RPMI7951 (cell line): ENCODE data around the gene SLC25A31. TPM values are rescaled to one million over a fixed set of nuclear protein-coding genes. Genes with fewer than 3 reads are reported as not detected.

Source experiments
- DNase-seq: peaks from one replicate; pipeline ENCODE4 v3.0.0-alpha.2; 2012; ENCODE audit warnings: low read depth
- total RNA-seq: library from RNA; depleted of rRNA; stranded (reverse); fragments of >200 nt; shearing (Covaris generic); gene quantifications from 2 replicates; pipeline ENCODE4 v1.2.3, GENCODE V29; 2014; rRNA removed

Gene SLC25A31
- total RNA-seq, 1 experiment from 2014 or later: not detected

GRCh38 chr4:127777487-127777886 is 47.3 kb downstream of the SLC25A31 start:
- no peak for DNase-seq

- DNase-seq: no peak
Measured at GRCh38 chr4:127778102-127778501, 47.9 kb downstream of the SLC25A31 start.

GRCh38 chr4:127780598-127780997 is 50.4 kb downstream of the SLC25A31 start:
- DNase-seq: no peak

- peak; percentile 59 for DNase-seq
Measured at GRCh38 chr4:127781300-127782024, 51.3 kb downstream of the SLC25A31 start.

GRCh38 chr4:127782025-127782274 is 51.8 kb downstream of the SLC25A31 start:
- DNase-seq: peak; percentile 73

GRCh38 chr4:127782275-127783025 is 52.2 kb downstream of the SLC25A31 start, which contains the start of gene HSPA4L:
Gene HSPA4L, plus strand, starts transcription at chr4:127782322. Its CDS starts 229 bp downstream, at chr4:127782551.
- DNase-seq: peak; percentile 51

GRCh38 chr4:127783026-127783769 is 53.0 kb downstream of the SLC25A31 start:
- peak; percentile 18 for DNase-seq

GRCh38 chr4:127783955-127784770 is 54.0 kb downstream of the SLC25A31 start:
- DNase-seq: no peak

GRCh38 chr4:127788517-127788916 is 58.3 kb downstream of the SLC25A31 start:
- DNase-seq: peak; percentile 10

- no peak for DNase-seq
Measured at GRCh38 chr4:127791391-127791790, 61.2 kb downstream of the SLC25A31 start.

GRCh38 chr4:127793528-127793927 is 63.3 kb downstream of the SLC25A31 start:
- DNase-seq: no peak

GRCh38 chr4:127799711-127800110 is 69.5 kb downstream of the SLC25A31 start:
- no peak for DNase-seq

GRCh38 chr4:127809173-127809800 is 79.1 kb downstream of the SLC25A31 start:
- peak; percentile 13 for DNase-seq

- no peak for DNase-seq
Measured at GRCh38 chr4:127810551-127810950, 80.4 kb downstream of the SLC25A31 start.

- DNase-seq: no peak
Measured at GRCh38 chr4:127822430-127822829, 92.2 kb downstream of the SLC25A31 start.

Other genes with a start within 250 kb of the SLC25A31 start
- gene INTU, start 97.4 kb upstream of the SLC25A31 start, total RNA-seq: 2.1 and 2.6 TPM in 2 replicates
- 3.5 and 4.7 TPM in 2 replicates for gene HSPA4L, start 51.9 kb downstream of the SLC25A31 start, total RNA-seq
- gene PLK4, start 150.5 kb downstream of the SLC25A31 start, total RNA-seq: 32.5 and 37.0 TPM in 2 replicates
- gene MFSD8, start 234.8 kb downstream of the SLC25A31 start, total RNA-seq: 14.0 and 14.8 TPM in 2 replicates
- gene ABHD18, start 235.0 kb downstream of the SLC25A31 start, total RNA-seq: 6.7 and 9.3 TPM in 2 replicates